Progenitor cell of endocrine pancreas (in vitro differentiated cells): ENCODE measurements around the gene ILKAP. TPM values are rescaled to one million over a fixed set of nuclear protein-coding genes. Genes with fewer than 3 reads are reported as not detected.

Experiments
- DNase-seq: peaks from one replicate; pipeline ENCODE4 v3.0.0; 2021; ENCODE audit warnings: low spot score; ENCODE audit not compliant: unreplicated experiment
- H3K27ac Mint-ChIP-seq: 2 replicates; pipeline ENCODE4 v1.8.0; 2021; ENCODE audit warnings: mild to moderate bottlenecking, moderate library complexity, mixed read lengths
- H3K27me3 Mint-ChIP-seq: 2 replicates; pipeline ENCODE4 v1.8.0; 2021; ENCODE audit warnings: mixed read lengths
- H3K36me3 Mint-ChIP-seq: 2 replicates; pipeline ENCODE4 v1.8.0; 2022; ENCODE audit warnings: mixed read lengths; ENCODE audit not compliant: insufficient read depth
- H3K4me1 Mint-ChIP-seq: 2 replicates; pipeline ENCODE4 v1.8.0; 2021; ENCODE audit warnings: low read depth, mixed read lengths
- H3K4me3 Mint-ChIP-seq: 2 replicates; pipeline ENCODE4 v1.8.0; 2021; ENCODE audit warnings: low read depth, mild to moderate bottlenecking, moderate library complexity, mixed read lengths
- H3K9me3 Mint-ChIP-seq: 2 replicates; pipeline ENCODE4 v1.8.0; 2021; ENCODE audit warnings: low read depth, mixed read lengths
- total RNA-seq: library from RNA; stranded (reverse); gene quantifications from 2 replicates; pipeline ENCODE4 v1.2.1, GENCODE V29; 2021
- TF ChIP-seq, protein P1 (sequence below): fragments of 200-600 bp; sonication (generic); IDR thresholded peaks from one replicate; pipeline ENCODE4 v1.5.0; 2021; ENCODE audit warnings: antibody characterized with exemption, mild to moderate bottlenecking; ENCODE audit not compliant: unreplicated experiment

ILKAP gene
- total RNA-seq, 1 donor from 2014 or later, result 56.3 TPM

DNA sequence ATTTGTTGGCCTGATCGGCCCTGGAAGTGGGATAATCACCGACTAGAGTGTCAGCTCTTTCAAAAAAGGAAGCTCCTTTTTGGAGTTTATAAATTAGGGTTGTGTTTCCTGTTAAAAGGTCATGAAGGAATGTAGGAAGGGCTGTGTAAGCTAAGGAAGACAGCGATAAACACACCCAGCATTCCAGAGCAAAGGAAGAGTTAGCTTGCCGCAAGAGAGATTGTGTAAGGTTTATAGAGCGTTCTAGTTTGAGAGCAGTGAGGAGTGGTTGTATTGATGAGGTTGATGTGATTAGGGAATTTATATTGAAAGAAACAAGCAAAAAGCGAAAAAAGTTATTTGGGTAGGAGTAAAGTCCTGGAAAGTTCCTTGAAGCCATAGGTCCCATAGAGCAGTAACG is 3.5 kb upstream of the ILKAP start:
- no peak for DNase-seq
- Mint-ChIP-seq H3K4me3 (no peak overlapping the region), H3K9me3 (peaks cover 8% of the 10 kb centered on the region), H3K4me1 (peaks cover 6% of the 10 kb centered on the region), H3K36me3 (peaks cover 1% of the 10 kb centered on the region), H3K27ac (no peak overlapping the region), H3K27me3 (peaks cover 3% of the 10 kb centered on the region)
- TF ChIP-seq, protein P1, sequence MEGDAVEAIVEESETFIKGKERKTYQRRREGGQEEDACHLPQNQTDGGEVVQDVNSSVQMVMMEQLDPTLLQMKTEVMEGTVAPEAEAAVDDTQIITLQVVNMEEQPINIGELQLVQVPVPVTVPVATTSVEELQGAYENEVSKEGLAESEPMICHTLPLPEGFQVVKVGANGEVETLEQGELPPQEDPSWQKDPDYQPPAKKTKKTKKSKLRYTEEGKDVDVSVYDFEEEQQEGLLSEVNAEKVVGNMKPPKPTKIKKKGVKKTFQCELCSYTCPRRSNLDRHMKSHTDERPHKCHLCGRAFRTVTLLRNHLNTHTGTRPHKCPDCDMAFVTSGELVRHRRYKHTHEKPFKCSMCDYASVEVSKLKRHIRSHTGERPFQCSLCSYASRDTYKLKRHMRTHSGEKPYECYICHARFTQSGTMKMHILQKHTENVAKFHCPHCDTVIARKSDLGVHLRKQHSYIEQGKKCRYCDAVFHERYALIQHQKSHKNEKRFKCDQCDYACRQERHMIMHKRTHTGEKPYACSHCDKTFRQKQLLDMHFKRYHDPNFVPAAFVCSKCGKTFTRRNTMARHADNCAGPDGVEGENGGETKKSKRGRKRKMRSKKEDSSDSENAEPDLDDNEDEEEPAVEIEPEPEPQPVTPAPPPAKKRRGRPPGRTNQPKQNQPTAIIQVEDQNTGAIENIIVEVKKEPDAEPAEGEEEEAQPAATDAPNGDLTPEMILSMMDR, result no peak

DNA sequence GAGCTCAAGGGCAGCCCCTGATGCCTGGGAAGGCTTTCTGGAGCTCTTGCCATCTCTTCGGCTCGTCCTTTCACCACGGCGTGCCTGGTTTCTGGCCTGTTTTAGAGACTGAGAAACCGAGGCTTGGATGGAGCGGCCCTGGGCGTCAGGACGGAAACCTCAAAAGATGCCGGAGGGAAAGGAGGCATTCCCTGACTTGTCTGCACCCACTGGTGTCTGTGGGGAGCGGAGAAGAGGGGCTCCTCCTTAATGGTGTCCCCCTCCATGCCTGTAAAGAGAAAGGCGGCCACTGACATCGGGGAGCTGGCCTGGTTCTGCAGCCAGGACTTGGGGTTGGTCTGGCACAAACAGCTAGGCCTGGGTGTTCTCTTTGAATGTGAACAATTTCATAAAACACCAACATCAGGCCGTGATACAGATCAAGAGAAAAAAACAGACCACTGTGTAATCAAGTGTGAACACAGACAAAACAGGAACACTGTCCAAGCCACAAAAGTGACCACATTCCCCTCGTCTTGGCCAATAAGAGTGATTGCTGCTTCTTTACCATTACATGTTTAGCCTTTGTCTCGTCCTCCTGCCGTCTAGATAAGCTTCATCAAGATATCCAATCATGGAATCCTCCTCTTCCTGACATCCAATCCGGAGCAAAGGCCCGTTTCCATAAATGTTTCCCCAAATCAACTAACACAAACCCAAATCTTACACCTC is 633 bp upstream of the ILKAP start:
- DNase-seq, result no peak
- TF ChIP-seq, protein P1, result no peak
- peaks cover 1% of the 10 kb centered on the region for H3K36me3 Mint-ChIP-seq
- peaks cover 8% of the 10 kb centered on the region for H3K9me3 Mint-ChIP-seq
- peak overlapping the region; percentile 70 for H3K27ac Mint-ChIP-seq
- H3K27me3 Mint-ChIP-seq, result no peaks in the 10 kb centered on the region
- H3K4me1 Mint-ChIP-seq, result peaks cover 19% of the 10 kb centered on the region
- H3K4me3 Mint-ChIP-seq, result peak overlapping the region; percentile 77

DNA sequence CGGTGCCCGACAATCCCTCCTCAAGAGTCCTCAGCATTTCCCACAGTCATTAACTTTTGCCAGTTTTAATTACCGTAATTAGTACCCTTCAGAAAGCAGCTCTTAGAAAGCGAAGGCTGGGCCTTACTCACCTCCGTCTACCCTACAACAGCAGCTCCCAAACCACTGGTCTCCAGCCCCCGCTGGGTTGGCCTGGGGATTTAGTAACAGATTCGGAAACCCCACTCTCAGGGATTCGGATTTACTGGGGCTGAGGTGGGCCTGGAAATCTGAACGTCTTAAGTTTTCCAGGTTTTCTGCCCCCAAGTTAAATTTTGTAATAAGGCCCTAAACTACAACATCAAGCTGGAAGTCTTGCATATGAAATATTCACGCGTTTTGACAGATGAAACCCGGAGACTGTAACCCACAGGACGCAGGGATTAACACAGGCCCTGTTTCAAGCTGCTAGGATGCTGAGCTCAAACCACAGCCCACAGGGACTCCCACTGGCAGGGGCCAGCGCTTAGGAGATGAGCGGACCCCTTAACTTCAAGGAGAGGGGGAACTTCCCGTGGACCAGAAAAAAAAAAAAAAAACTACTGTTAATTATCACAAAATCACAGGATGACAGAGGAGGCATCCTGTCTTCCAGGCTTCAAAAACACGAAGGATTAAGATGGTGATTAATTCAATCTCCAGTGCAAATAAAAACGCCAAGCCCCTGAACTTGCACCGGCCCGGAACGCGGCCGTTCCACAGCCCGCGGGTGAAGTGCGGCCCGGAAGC is 985 bp downstream of the ILKAP start:
- peaks cover 3% of the 10 kb centered on the region for H3K36me3 Mint-ChIP-seq
- peak overlapping the region; percentile 83 for H3K4me3 Mint-ChIP-seq
- no peak for DNase-seq

DNA sequence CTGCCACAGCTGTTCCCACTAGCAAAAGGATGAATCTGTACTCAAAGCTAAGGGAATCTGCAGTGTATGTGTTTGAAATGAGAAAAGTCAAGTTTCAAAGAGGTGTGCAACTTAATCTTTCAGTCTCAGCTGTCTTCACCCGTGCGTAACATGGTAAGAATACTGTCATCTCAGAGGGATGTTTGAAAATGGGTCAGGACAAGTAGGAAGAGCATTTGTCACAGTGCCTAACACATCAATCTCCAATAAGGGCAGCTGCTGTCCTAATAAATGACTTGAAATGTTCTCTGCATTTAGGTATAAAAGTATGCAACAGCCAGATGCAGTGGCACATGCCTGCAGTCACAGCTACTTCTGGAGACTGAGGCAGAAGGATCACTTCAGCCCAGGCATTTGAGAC is 13.1 kb downstream of the ILKAP start:
- no peaks in the 10 kb centered on the region for H3K9me3 Mint-ChIP-seq
- H3K27ac Mint-ChIP-seq, result no peak overlapping the region
- peaks cover 35% of the 10 kb centered on the region for H3K36me3 Mint-ChIP-seq
- DNase-seq, result no peak
- H3K27me3 Mint-ChIP-seq, result no peaks in the 10 kb centered on the region
- H3K4me3 Mint-ChIP-seq, result no peak overlapping the region
- TF ChIP-seq, protein P1, result no peak
- H3K4me1 Mint-ChIP-seq, result no peaks in the 10 kb centered on the region

More for the DNA sequence above, 985 bp downstream of the ILKAP start:
- TF ChIP-seq, protein P1, result no peak
- Mint-ChIP-seq H3K27me3 (no peaks in the 10 kb centered on the region), H3K4me1 (peaks cover 22% of the 10 kb centered on the region), H3K9me3 (peaks cover 8% of the 10 kb centered on the region), H3K27ac (peak overlapping the region; percentile 90)

DNA sequence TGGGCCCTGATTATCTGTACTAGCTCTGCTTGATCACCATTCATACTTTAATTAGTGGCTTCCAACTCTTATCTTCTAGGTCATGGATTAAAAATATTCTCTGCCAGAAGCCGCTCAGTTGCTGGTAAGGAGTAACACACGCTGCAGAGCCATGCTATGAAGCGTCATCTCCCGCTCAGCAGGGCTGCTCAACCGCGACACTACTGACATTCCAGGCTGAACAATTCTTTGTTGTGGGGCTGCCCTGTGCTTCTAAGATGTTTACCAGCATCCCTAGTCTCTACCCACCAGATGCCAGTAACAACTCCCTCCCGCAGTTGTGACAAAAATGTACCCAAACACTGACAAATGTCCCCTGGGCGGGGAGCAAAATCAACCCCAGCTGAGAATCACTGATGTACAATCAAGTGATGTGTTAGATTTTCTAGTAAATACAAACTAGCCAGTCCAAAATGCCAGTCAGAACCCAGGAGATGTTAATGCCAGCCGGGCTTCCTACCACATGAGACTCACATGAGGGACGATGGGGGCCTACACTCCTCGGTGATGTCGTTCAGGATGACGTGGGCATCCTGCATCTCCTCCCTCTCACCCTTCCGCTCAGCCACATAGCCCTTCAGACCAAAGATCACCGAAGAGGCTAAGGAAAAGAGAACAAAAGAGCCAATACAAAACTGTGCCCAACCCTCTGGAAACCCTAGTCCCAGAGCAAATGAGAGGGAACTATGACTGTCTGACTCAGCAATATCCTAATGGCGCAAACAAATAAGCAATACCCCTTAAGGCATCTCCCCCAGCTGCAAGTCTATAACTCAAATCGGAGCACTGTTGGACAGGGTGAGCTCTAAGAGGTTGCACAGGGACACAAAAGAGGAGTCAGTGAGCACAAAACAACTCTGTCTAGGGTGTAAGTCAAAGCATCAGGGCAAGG is 15.6 kb downstream of the ILKAP start:
- Mint-ChIP-seq H3K27me3 (no peaks in the 10 kb centered on the region), H3K9me3 (no peaks in the 10 kb centered on the region), H3K4me3 (no peak overlapping the region), H3K27ac (peak overlapping the region; percentile 18), H3K4me1 (no peaks in the 10 kb centered on the region), H3K36me3 (peaks cover 35% of the 10 kb centered on the region)
- TF ChIP-seq, protein P1, result no peak
- no peak for DNase-seq
